ENCODE measurements around the gene GAGE12C.
"Not testable (repeated sequence)": the region's sequence is repeated elsewhere in the genome, so short reads cannot be mapped to it uniquely, and the experiment has no call there.

The GAGE12C gene, protein sequence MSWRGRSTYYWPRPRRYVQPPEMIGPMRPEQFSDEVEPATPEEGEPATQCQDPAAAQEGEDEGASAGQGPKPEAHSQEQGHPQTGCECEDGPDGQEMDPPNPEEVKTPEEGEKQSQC

DNA sequence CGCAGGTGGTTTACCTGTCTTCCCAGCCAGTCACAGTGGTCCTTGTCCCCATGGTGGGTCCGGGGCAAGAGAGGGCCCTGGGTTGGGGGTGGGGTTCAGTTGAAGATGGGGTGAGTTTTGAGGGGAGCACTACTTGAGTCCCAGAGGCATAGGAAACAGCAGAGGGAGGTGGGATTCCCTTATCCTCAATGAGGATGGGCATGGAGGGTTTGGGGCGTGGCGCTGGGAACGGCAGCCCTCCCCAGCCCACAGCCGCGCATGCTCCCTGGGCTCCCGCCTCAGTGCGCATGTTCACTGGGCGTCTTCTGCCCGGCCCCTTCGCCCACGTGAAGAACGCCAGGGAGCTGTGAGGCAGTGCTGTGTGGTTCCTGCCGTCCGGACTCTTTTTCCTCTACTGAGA lies at the start of gene GAGE12C:
GAGE12C (plus strand) TSS at position 301 of the 400 bp plus-strand sequence. CDS start 1,155 bp downstream, outside the sequence.
- DNase-seq (ENCODE audit: low read depth); H3K4me3 ChIP-seq (ENCODE audit: control insufficient read depth, low read depth, low read length): not testable (repeated sequence)

DNA sequence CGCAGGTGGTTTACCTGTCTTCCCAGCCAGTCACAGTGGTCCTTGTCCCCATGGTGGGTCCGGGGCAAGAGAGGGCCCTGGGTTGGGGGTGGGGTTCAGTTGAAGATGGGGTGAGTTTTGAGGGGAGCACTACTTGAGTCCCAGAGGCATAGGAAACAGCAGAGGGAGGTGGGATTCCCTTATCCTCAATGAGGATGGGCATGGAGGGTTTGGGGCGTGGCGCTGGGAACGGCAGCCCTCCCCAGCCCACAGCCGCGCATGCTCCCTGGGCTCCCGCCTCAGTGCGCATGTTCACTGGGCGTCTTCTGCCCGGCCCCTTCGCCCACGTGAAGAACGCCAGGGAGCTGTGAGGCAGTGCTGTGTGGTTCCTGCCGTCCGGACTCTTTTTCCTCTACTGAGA lies 9.5 kb downstream of the GAGE12C start, which contains the start of gene GAGE12D:
GAGE12D (plus strand) TSS at position 301 of the 400 bp plus-strand sequence. CDS start 1,155 bp downstream, outside the sequence.
- H3K4me3 ChIP-seq (ENCODE audit: control insufficient read depth, low read depth, low read length); DNase-seq (ENCODE audit: low read depth): not testable (repeated sequence)

DNA sequence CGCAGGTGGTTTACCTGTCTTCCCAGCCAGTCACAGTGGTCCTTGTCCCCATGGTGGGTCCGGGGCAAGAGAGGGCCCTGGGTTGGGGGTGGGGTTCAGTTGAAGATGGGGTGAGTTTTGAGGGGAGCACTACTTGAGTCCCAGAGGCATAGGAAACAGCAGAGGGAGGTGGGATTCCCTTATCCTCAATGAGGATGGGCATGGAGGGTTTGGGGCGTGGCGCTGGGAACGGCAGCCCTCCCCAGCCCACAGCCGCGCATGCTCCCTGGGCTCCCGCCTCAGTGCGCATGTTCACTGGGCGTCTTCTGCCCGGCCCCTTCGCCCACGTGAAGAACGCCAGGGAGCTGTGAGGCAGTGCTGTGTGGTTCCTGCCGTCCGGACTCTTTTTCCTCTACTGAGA lies 19.0 kb downstream of the GAGE12C start, which contains the start of gene GAGE12E:
GAGE12E (plus strand) TSS at position 301 of the 400 bp plus-strand sequence. CDS start 1,155 bp downstream, outside the sequence.
- not testable (repeated sequence) for H3K4me3 ChIP-seq (ENCODE audit: control insufficient read depth, low read depth, low read length); DNase-seq (ENCODE audit: low read depth)

DNA sequence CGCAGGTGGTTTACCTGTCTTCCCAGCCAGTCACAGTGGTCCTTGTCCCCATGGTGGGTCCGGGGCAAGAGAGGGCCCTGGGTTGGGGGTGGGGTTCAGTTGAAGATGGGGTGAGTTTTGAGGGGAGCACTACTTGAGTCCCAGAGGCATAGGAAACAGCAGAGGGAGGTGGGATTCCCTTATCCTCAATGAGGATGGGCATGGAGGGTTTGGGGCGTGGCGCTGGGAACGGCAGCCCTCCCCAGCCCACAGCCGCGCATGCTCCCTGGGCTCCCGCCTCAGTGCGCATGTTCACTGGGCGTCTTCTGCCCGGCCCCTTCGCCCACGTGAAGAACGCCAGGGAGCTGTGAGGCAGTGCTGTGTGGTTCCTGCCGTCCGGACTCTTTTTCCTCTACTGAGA lies 28.6 kb downstream of the GAGE12C start, which contains the start of gene GAGE12F:
GAGE12F (plus strand) TSS at position 301 of the 400 bp plus-strand sequence. CDS start 1,155 bp downstream, outside the sequence.
- not testable (repeated sequence) for DNase-seq (ENCODE audit: low read depth); H3K4me3 ChIP-seq (ENCODE audit: control insufficient read depth, low read depth, low read length)

DNA sequence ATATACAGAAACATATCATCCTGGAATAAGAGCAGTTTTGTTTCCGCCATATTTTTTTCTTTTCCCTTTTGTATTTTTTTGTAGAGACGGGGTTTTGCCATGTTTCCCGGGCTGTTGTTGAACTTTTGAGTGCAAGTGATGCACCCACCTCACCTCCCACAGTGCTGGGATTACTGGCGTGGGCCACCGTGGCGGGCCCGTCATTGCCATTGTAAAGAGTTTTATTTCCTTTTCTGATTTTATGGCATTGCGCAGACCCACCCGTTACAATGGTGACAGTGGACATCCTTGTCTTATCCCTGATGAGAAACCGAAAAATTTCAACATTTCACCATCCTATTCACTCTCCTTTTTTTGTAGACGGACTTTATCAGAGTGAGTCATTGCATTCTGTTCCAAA lies 36.8 kb downstream of the GAGE12C start:
- not testable (repeated sequence) for H3K4me3 ChIP-seq (ENCODE audit: control insufficient read depth, low read depth, low read length); DNase-seq (ENCODE audit: low read depth)

DNA sequence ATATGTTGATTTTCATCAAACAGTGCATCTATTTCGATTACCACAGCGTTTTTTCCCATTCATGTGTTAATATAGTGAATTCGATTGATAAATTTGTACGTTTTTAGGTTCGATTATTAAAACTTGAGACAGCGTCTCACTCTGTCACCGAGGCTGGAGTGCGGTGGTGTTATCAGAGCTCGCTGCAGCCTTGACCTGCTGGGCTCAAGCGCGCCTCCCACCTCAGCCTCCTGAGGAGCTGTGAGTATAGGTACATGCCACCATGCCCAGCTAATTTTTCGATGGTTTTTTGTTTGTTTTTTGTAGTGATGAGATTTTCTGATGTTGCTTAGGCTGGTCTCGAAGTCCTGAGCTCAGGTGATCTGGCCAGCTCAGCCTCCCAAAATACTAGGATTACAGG lies 37.2 kb downstream of the GAGE12C start:
- not testable (repeated sequence) for DNase-seq (ENCODE audit: low read depth); H3K4me3 ChIP-seq (ENCODE audit: control insufficient read depth, low read depth, low read length)

DNA sequence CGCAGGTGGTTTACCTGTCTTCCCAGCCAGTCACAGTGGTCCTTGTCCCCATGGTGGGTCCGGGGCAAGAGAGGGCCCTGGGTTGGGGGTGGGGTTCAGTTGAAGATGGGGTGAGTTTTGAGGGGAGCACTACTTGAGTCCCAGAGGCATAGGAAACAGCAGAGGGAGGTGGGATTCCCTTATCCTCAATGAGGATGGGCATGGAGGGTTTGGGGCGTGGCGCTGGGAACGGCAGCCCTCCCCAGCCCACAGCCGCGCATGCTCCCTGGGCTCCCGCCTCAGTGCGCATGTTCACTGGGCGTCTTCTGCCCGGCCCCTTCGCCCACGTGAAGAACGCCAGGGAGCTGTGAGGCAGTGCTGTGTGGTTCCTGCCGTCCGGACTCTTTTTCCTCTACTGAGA lies 38.1 kb downstream of the GAGE12C start, which contains the start of gene GAGE12G:
GAGE12G (plus strand) TSS at position 301 of the 400 bp plus-strand sequence. CDS start 1,155 bp downstream, outside the sequence.
- not testable (repeated sequence) for DNase-seq (ENCODE audit: low read depth)

DNA sequence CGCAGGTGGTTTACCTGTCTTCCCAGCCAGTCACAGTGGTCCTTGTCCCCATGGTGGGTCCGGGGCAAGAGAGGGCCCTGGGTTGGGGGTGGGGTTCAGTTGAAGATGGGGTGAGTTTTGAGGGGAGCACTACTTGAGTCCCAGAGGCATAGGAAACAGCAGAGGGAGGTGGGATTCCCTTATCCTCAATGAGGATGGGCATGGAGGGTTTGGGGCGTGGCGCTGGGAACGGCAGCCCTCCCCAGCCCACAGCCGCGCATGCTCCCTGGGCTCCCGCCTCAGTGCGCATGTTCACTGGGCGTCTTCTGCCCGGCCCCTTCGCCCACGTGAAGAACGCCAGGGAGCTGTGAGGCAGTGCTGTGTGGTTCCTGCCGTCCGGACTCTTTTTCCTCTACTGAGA lies 47.7 kb downstream of the GAGE12C start, which contains the start of gene GAGE12H:
GAGE12H (plus strand) TSS at position 301 of the 400 bp plus-strand sequence. CDS start 1,155 bp downstream, outside the sequence.
- DNase-seq (ENCODE audit: low read depth): not testable (repeated sequence)

More for the DNA sequence above, 38.1 kb downstream of the GAGE12C start, which contains the start of gene GAGE12G:
- not testable (repeated sequence) for H3K4me3 ChIP-seq (ENCODE audit: control insufficient read depth, low read depth, low read length)

More for the DNA sequence above, 47.7 kb downstream of the GAGE12C start, which contains the start of gene GAGE12H:
- not testable (repeated sequence) for H3K4me3 ChIP-seq (ENCODE audit: control insufficient read depth, low read depth, low read length)
